OCI-LY1 (cell line): ENCODE data around the gene SHKBP1.
"Not testable (repeated sequence)": the region's sequence is repeated elsewhere in the genome, so short reads cannot be mapped to it uniquely, and the experiment has no call there.

Source experiments
- EZH2 ChIP-seq: fragments of 200-600 bp; sonication (generic), shearing (Covaris generic); IDR thresholded peaks from 2 replicates; pipeline ENCODE4 v1.8.0; 2017; ENCODE audit warnings: borderline replicate concordance, mixed run types, mild to moderate bottlenecking, antibody characterized with exemption, low read length, moderate library complexity, mixed read lengths
- TF ChIP-seq, protein P1 (sequence below): fragments of 200-600 bp; sonication (generic), shearing (Covaris generic); IDR thresholded peaks from 2 replicates; pipeline ENCODE4 v1.5.1; 2017; ENCODE audit warnings: mild to moderate bottlenecking, antibody characterized with exemption, low read length, moderate library complexity, mixed read lengths

DNA sequence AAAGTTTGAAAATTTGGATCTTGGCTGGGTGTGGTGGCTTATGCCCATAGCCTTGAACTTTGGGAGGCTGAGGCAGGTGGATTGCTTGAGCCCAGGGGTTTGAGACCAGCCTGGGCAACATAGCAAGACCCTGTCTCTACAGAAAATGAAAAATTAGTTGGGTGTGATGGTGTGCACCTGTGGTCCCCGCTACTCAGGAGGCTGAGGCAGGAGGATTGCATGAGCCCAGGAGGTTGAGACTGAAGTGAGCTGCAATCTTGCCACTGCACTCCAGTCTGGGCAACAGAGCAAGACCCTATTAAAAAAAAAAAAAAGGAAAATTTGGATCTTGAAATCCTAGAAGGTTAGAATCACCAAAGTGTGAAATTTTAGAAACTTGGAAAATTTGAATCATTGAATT, 12.1 kb upstream of the SHKBP1 start:
- not testable (repeated sequence) for TF ChIP-seq EZH2
- TF ChIP-seq, protein P1, sequence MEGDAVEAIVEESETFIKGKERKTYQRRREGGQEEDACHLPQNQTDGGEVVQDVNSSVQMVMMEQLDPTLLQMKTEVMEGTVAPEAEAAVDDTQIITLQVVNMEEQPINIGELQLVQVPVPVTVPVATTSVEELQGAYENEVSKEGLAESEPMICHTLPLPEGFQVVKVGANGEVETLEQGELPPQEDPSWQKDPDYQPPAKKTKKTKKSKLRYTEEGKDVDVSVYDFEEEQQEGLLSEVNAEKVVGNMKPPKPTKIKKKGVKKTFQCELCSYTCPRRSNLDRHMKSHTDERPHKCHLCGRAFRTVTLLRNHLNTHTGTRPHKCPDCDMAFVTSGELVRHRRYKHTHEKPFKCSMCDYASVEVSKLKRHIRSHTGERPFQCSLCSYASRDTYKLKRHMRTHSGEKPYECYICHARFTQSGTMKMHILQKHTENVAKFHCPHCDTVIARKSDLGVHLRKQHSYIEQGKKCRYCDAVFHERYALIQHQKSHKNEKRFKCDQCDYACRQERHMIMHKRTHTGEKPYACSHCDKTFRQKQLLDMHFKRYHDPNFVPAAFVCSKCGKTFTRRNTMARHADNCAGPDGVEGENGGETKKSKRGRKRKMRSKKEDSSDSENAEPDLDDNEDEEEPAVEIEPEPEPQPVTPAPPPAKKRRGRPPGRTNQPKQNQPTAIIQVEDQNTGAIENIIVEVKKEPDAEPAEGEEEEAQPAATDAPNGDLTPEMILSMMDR, result not testable (repeated sequence)
